DND-41 (cell line): ENCODE results near the gene ZMIZ1.

Source experiments
- CTCF ChIP-seq: IDR thresholded peaks from 2 replicates; pipeline ENCODE4 v1.5.1; 2012; ENCODE audit warnings: borderline replicate concordance, low read length, moderate library complexity, mild to moderate bottlenecking; ENCODE audit not compliant: poor library complexity, severe bottlenecking; ENCODE audit errors: extremely low read depth
- EZH2 ChIP-seq: IDR thresholded peaks from 3 replicates; pipeline ENCODE4 v1.6.1; 2012; ENCODE audit warnings: borderline replicate concordance, low read depth, mild to moderate bottlenecking, moderate library complexity, low read length, inconsistent platforms; ENCODE audit not compliant: severe bottlenecking

DNA sequence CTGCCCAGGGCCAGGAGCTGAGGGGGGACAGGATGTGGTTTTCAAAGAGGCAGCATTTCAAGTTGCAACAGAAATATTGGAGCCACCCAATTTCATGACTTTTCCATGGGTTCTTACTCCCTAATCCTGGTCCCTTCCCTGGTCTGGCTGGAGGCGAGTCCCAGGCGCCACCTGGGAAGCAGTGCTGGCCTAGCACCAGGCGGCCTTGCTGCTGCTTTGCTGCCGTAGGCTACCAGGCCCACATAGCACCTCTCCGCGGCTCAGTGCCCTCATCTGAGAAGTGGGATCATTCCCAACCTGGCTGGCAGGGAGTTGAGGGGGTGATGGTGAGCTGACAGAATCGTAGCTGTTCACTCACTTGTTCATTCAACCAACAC, 33.7 kb downstream of the ZMIZ1 start:
- TF ChIP-seq CTCF (no peak), EZH2 (no peak)
